Neutrophil (primary cell): Measurements from ENCODE around the gene CAPN13.

ENCODE experiments used
- H3K27ac ChIP-seq: fragments of 200-600 bp; sonication (generic); 2 replicates; pipeline ENCODE4 v1.5.1; 2016; ENCODE audit warnings: mild to moderate bottlenecking, moderate library complexity
- H3K27me3 ChIP-seq: fragments of 200-600 bp; sonication (generic); 2 replicates; pipeline ENCODE4 v1.6.0; 2016; ENCODE audit warnings: mild to moderate bottlenecking
- H3K36me3 ChIP-seq: fragments of 200-600 bp; sonication (generic); 2 replicates; pipeline ENCODE4 v1.5.1; 2017
- H3K4me1 ChIP-seq, 2 experiments: fragments of 200-600 bp in 1 of 2; sonication (generic) in 1 of 2; 1 replicate in 1 of 2; 2 replicates in 1 of 2; pipeline versions ENCODE4 v1.5.1 to v1.6.1; 2013 to 2016; ENCODE audit warnings: low read depth in 1 of 2, low read length in 1 of 2, mild to moderate bottlenecking in 1 of 2, moderate library complexity in 1 of 2; ENCODE audit not compliant: control insufficient read depth in 1 of 2, insufficient read depth in 1 of 2
- H3K4me3 ChIP-seq, 2 experiments: fragments of 200-600 bp in 1 of 2; sonication (generic) in 1 of 2; 1 replicate in 1 of 2; 2 replicates in 1 of 2; pipeline ENCODE4 v1.5.1; 2013 to 2016; ENCODE audit warnings: low read depth in 1 of 2, low read length in 1 of 2, mild to moderate bottlenecking in 1 of 2, moderate library complexity in 1 of 2
- H3K9me3 ChIP-seq: fragments of 200-600 bp; sonication (generic); 2 replicates; pipeline ENCODE4 v1.5.1; 2016
- CTCF ChIP-seq: fragments of 200-600 bp; sonication (generic); IDR thresholded peaks from 2 replicates; pipeline ENCODE4 v1.5.1; 2016; ENCODE audit warnings: antibody characterized with exemption

CAPN13 gene

DNA sequence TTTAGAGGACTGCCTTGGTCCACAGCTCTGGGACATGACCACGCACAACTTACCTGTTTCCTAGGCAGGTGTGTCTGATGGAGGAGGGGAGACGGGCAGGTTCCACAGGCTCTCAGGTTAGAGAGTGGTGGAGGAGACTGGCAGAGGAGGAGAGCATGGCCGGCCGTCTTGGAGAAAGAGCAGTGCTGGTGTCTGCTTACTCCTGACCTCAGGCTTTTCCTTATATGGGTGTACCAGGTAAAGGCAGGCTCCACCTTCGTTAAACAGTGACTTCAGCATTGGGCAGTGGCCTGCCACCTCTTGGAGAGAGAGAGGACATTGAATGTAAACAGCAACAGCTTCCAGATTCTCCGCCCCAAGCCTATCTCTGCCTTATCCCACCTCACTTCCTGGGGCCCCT, at the start of gene CAPN13:
CAPN13 (minus strand) TSS at position 198 of the 400 bp plus-strand sequence. CDS start 20,121 bp downstream, outside the sequence.
- Histone ChIP-seq H3K4me1 (peaks cover 0 to 5% of the 10 kb centered on the region in 2 experiments), H3K4me3 (no peak within 1 kb of the TSS), H3K9me3 (no peaks in the 10 kb centered on the region), H3K27me3 (no peaks in the 10 kb centered on the region), H3K27ac (no peak within 1 kb of the TSS), H3K36me3 (no peaks in the 10 kb centered on the region)
- TF ChIP-seq CTCF: no peak

DNA sequence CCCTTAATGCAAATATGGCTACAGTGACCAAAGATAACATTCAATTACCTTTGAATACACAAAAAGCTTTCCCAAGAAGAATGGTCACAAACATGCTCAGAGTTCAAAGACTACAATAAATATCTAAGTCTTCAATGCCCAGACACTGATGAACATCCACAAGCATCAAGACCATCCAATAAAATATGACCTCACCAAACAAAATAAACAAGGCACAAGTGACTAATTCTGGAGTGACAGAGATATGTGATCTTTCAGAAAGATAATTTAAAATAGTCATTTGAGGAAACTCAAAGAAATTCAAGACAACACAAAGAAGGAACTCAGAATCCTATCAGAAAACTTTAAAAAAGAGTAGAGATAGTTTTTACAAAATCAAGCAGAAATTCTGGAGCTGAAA, 40.6 kb upstream of the CAPN13 start:
- no peak overlapping the region for H3K27ac ChIP-seq
- TF ChIP-seq CTCF: no peak
- H3K9me3 ChIP-seq: no peaks in the 10 kb centered on the region
- H3K4me3 ChIP-seq: no peak overlapping the region
- H3K36me3 ChIP-seq: no peaks in the 10 kb centered on the region
- H3K27me3 ChIP-seq: peaks cover 9% of the 10 kb centered on the region
- H3K4me1 ChIP-seq: no peaks in the 10 kb centered on the region

DNA sequence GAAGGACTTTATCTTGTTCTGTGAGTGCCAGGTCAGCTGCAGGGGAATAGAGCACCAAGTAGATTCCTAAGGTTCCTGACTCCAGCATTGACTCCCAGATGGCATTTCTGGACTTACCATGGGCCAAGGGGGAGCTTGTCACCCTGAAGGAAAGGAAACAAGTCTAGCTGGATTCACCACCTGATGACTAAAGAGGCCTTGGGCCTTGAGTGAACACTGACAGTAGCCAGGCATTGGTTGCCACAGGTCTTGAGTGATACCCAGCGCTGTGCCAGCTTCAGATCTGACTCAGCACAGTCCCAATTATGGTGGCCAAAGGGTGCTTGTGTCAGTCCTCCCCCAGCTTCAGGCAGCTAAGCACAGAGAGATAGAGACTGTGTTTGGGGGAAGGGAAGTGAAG, 40.1 kb upstream of the CAPN13 start:
- Histone ChIP-seq H3K27me3 (peaks cover 9% of the 10 kb centered on the region), H3K4me3 (no peak overlapping the region), H3K27ac (no peak overlapping the region), H3K9me3 (no peaks in the 10 kb centered on the region), H3K4me1 (no peaks in the 10 kb centered on the region), H3K36me3 (no peaks in the 10 kb centered on the region)
- no peak for TF ChIP-seq CTCF

- peaks cover 6% of the 10 kb centered on the region for H3K27me3 ChIP-seq
- no peak overlapping the region for H3K4me3 ChIP-seq
- H3K9me3 ChIP-seq: no peaks in the 10 kb centered on the region
- no peak for TF ChIP-seq CTCF
- no peaks in the 10 kb centered on the region for H3K4me1 ChIP-seq
- no peak overlapping the region for H3K27ac ChIP-seq
- H3K36me3 ChIP-seq: no peaks in the 10 kb centered on the region
Observed at GRCh38 chr2:30828586-30828985, 21.3 kb upstream of the CAPN13 start.

GRCh38 chr2:30826916-30827315, 19.7 kb upstream of the CAPN13 start:
- no peaks in the 10 kb centered on the region for H3K36me3 ChIP-seq
- peaks cover 6% of the 10 kb centered on the region for H3K27me3 ChIP-seq
- H3K4me1 ChIP-seq: no peaks in the 10 kb centered on the region
- H3K9me3 ChIP-seq: no peaks in the 10 kb centered on the region
- H3K27ac ChIP-seq: no peak overlapping the region
- no peak for TF ChIP-seq CTCF
- no peak overlapping the region for H3K4me3 ChIP-seq

- H3K36me3 ChIP-seq: no peaks in the 10 kb centered on the region
- H3K27ac ChIP-seq: no peak overlapping the region
- H3K27me3 ChIP-seq: peaks cover 6% of the 10 kb centered on the region
- H3K4me3 ChIP-seq: no peak overlapping the region
- no peaks in the 10 kb centered on the region for H3K9me3 ChIP-seq
- TF ChIP-seq CTCF: no peak
- no peaks in the 10 kb centered on the region for H3K4me1 ChIP-seq
Observed at GRCh38 chr2:30826481-30826880, 19.2 kb upstream of the CAPN13 start.
